ENCODE measurements around the gene NDUFAF2. TPM values are rescaled to one million over a fixed set of nuclear protein-coding genes. Genes with fewer than 3 reads are reported as not detected.
"Not testable (repeated sequence)": the region's sequence is repeated elsewhere in the genome, so short reads cannot be mapped to it uniquely, and the experiment has no call there.

Gene NDUFAF2
- total RNA-seq, 4 donors from 2014 or later, result 28.0 to 38.2 (median 31.2) TPM

DNA sequence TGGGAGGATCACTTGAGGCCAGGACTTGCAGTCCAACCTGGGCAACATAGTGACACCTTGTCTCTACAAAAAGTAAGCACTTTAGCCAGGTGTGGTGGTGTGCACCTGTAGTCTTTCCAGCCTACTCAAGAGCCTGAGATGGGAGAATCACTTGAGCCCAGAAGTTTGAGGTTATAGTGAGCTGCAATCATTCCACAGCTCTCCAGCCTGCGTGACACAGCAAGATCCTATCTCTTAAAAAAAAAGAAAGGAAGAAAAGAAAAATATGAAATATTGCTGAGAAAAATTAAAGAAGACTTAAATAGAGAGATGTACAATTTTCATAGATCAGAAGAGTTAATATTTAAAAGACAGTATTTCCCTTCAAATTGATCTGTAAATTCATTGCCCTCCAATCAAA is 140.9 kb downstream of the NDUFAF2 start:
- no peaks in the 10 kb centered on the region for H3K27me3 ChIP-seq
- H3K4me1 ChIP-seq, result no peaks in the 10 kb centered on the region
- intact Hi-C loops (cut with DNase I), result no loop called here
- no peak for DNase-seq
- TF ChIP-seq, protein P1, sequence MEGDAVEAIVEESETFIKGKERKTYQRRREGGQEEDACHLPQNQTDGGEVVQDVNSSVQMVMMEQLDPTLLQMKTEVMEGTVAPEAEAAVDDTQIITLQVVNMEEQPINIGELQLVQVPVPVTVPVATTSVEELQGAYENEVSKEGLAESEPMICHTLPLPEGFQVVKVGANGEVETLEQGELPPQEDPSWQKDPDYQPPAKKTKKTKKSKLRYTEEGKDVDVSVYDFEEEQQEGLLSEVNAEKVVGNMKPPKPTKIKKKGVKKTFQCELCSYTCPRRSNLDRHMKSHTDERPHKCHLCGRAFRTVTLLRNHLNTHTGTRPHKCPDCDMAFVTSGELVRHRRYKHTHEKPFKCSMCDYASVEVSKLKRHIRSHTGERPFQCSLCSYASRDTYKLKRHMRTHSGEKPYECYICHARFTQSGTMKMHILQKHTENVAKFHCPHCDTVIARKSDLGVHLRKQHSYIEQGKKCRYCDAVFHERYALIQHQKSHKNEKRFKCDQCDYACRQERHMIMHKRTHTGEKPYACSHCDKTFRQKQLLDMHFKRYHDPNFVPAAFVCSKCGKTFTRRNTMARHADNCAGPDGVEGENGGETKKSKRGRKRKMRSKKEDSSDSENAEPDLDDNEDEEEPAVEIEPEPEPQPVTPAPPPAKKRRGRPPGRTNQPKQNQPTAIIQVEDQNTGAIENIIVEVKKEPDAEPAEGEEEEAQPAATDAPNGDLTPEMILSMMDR (IDR thresholded peaks at IDR 0.05), result no peak
- no peak for TF ChIP-seq POLR2A (IDR thresholded peaks at IDR 0.05)
- no peaks in the 10 kb centered on the region for H3K9me3 ChIP-seq
- H3K4me3 ChIP-seq, result no peak overlapping the region
- H3K36me3 ChIP-seq, result peaks cover 0 to 13% (median 0%) of the 10 kb centered on the region in 3 donors
- WGBS, 2 donors, result 100% methylated on average over 1 of the region's 1 CpG
- no peak overlapping the region for H3K27ac ChIP-seq

DNA sequence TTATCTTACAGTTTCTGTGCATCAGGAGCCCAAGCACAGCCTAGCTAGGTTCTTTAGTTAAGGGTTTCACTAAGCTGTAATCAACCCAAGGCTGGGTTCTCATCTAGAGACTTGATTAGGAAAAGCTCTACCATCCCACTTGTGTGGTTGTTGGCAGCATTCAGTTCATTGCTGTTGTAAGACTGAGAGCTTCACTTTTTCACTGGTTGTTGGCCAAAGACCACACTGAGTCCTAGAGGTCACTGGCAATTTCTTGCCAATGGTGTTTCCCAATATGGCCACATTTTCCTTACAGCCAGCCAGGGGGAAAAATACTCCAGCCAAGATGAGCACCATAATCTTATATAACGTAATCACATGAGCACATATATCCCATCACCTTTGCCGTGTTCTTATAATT is 142.9 kb downstream of the NDUFAF2 start:
- TF ChIP-seq POLR2A (IDR thresholded peaks at IDR 0.05), result no peak
- TF ChIP-seq, protein P1 (IDR thresholded peaks at IDR 0.05), result no peak
- intact Hi-C loops (cut with DNase I), result no loop called here
- no peak for DNase-seq
- H3K27me3 ChIP-seq, result no peaks in the 10 kb centered on the region
- H3K4me1 ChIP-seq, result peaks cover 0 to 6% (median 0%) of the 10 kb centered on the region in 3 donors
- H3K9me3 ChIP-seq, result peaks cover 0 to 5% (median 0%) of the 10 kb centered on the region in 3 donors
- 68 to 72% methylated on average over 2 of the region's 2 CpGs for WGBS, 2 donors
- peaks cover 0 to 8% (median 0%) of the 10 kb centered on the region in 3 donors for H3K36me3 ChIP-seq
- no peak overlapping the region for H3K4me3 ChIP-seq
- H3K27ac ChIP-seq, result no peak overlapping the region

- peaks cover 0 to 11% (median 0%) of the 10 kb centered on the region in 3 donors for H3K4me1 ChIP-seq
- H3K27ac ChIP-seq, result no peak overlapping the region
- no peak for DNase-seq
- no peaks in the 10 kb centered on the region for H3K27me3 ChIP-seq
- H3K4me3 ChIP-seq, result no peak overlapping the region
- intact Hi-C loops (cut with DNase I), result no loop called here
- H3K36me3 ChIP-seq, result peaks cover 0 to 4% (median 0%) of the 10 kb centered on the region in 3 donors
- TF ChIP-seq, protein P1 (IDR thresholded peaks at IDR 0.05), result no peak
- no peak for TF ChIP-seq POLR2A (IDR thresholded peaks at IDR 0.05)
- WGBS, 2 donors, result 47 to 80% methylated on average over 2 of the region's 2 CpGs
- peaks cover 0 to 5% (median 0%) of the 10 kb centered on the region in 3 donors for H3K9me3 ChIP-seq
Measured at GRCh38 chr5:61089351-61089750, 144.3 kb downstream of the NDUFAF2 start.

GRCh38 chr5:61093046-61093771 is 148.2 kb downstream of the NDUFAF2 start:
- H3K4me1 ChIP-seq, result peaks cover 0 to 11% (median 0%) of the 10 kb centered on the region in 3 donors
- H3K9me3 ChIP-seq; H3K27me3 ChIP-seq; H3K4me3 ChIP-seq; intact Hi-C loops (cut with DNase I); H3K36me3 ChIP-seq; H3K27ac ChIP-seq; DNase-seq: not testable (repeated sequence)
- WGBS, 2 donors, result 69 to 82% methylated on average over 5 of the region's 5 CpGs

DNA sequence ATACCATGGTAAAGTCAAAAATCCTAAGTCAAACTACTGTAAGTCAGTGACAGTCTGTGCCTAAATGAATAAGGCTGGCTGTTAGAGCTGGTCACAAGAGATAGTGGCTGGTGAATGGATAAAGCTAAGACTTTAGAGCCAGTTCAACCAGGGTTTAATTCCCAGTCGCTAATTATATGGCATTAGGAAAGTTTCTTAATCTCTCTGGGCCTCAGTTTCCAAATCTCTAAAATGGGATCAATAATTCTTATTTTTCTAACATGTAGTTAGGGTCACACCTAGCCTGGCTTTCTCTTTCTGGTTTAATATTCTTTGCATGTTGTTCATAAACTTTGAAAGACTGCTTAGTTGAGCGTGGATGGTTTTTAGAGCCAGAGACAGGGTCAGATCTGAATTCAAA is 152.5 kb downstream of the NDUFAF2 start:
- Histone ChIP-seq H3K4me3 (no peak overlapping the region), H3K27ac (no peak overlapping the region), H3K27me3 (no peaks in the 10 kb centered on the region), H3K9me3 (no peaks in the 10 kb centered on the region), H3K36me3 (peaks cover 0 to 24% (median 0%) of the 10 kb centered on the region in 3 donors), H3K4me1 (peaks cover 0 to 10% (median 0%) of the 10 kb centered on the region in 3 donors)
- TF ChIP-seq, protein P1 (IDR thresholded peaks at IDR 0.05), result no peak
- TF ChIP-seq POLR2A (IDR thresholded peaks at IDR 0.05), result no peak
- intact Hi-C loops (cut with DNase I), result no loop called here
- WGBS, 2 donors, result 90 to 94% methylated on average over 2 of the region's 2 CpGs
- no peak for DNase-seq

All from esophagus squamous epithelium (tissue), 5 donors.